HFF-Myc (cell line): ENCODE data around the gene COMP.

Experiments used
- DNase-seq: peaks from one replicate; pipeline ENCODE4 v3.0.0-alpha.2; 2011; ENCODE audit warnings: low read depth; ENCODE audit errors: extremely low read depth
- H3K4me3 ChIP-seq: replicated peaks from 2 replicates; pipeline ENCODE4 v1.5.1; 2011; ENCODE audit warnings: low read depth, mild to moderate bottlenecking, control low read depth, low read length
- CTCF ChIP-seq: IDR thresholded peaks from 2 replicates; pipeline ENCODE4 v1.5.1; 2012; ENCODE audit warnings: mild to moderate bottlenecking, low read depth, low read length, control low read depth; ENCODE audit errors: missing control alignments

Gene COMP

GRCh38 chr19:18790566-18791314, at the start of gene COMP:
Gene COMP (minus strand): TSS chr19:18791305. CDS start chr19:18791269, 36 bp downstream.
- no peak for DNase-seq
- no peak within 1 kb of the TSS for H3K4me3 ChIP-seq
- TF ChIP-seq CTCF: no peak

GRCh38 chr19:18840288-18841267, 49.5 kb upstream of the COMP start:
- no peak for DNase-seq
- H3K4me3 ChIP-seq: no peak overlapping the region
- no peak for TF ChIP-seq CTCF

- TF ChIP-seq CTCF: no peak
- DNase-seq: no peak
- H3K4me3 ChIP-seq: no peak overlapping the region
Measured at GRCh38 chr19:18839465-18840287, 48.6 kb upstream of the COMP start.

- H3K4me3 ChIP-seq: peak overlapping the region; percentile 89
- DNase-seq: no peak
- TF ChIP-seq CTCF: no peak
Measured at GRCh38 chr19:18834644-18834984, 43.5 kb upstream of the COMP start.

GRCh38 chr19:18833849-18834643, 42.9 kb upstream of the COMP start:
- DNase-seq: no peak
- peak overlapping the region; percentile 89 for H3K4me3 ChIP-seq
- no peak for TF ChIP-seq CTCF

- no peak for DNase-seq
- no peak for TF ChIP-seq CTCF
- peak overlapping the region; percentile 89 for H3K4me3 ChIP-seq
Measured at GRCh38 chr19:18833141-18833476, 42.0 kb upstream of the COMP start.
